ENCODE results near the gene CYP4A11. TPM values are rescaled to one million over a fixed set of nuclear protein-coding genes. Genes with fewer than 3 reads are reported as not detected.
"Not testable (repeated sequence)": the region's sequence is repeated elsewhere in the genome, so short reads cannot be mapped to it uniquely, and the experiment has no call there.

Gene CYP4A11
- total and polyA plus RNA-seq, 2 donors = 0.05 TPM; not detected in 1

GRCh38 chr1:46932020-46932419 is 9.3 kb downstream of the CYP4A11 start:
- not testable (repeated sequence) for DNase-seq (ENCODE audit: low read depth in 6 of 9, low spot score in 9 of 9); H3K27ac ChIP-seq (ENCODE audit: low read depth in 1 of 2, low read length in 1 of 2); H3K4me3 ChIP-seq (ENCODE audit: low read length in 2 of 2); H3K27me3 ChIP-seq (ENCODE audit: control insufficient read depth in 2 of 2, insufficient read depth in 1 of 2, low read length in 1 of 2); H3K36me3 ChIP-seq (ENCODE audit: control insufficient read depth in 2 of 2, insufficient read depth in 2 of 2, low read length in 1 of 2); H3K4me1 ChIP-seq (ENCODE audit: control insufficient read depth in 2 of 2, insufficient read depth in 2 of 2, low read length in 2 of 2); H3K9me3 ChIP-seq (ENCODE audit: control insufficient read depth in 2 of 2, insufficient read depth in 1 of 2, low read length in 1 of 2)
- WGBS = 90% methylated on average over 2 of the region's 2 CpGs

GRCh38 chr1:46931151-46931550 is 10.1 kb downstream of the CYP4A11 start:
- Histone ChIP-seq H3K4me3 (ENCODE audit: low read length in 2 of 2) (no peak overlapping the region), H3K27me3 (ENCODE audit: control insufficient read depth in 2 of 2, insufficient read depth in 1 of 2, low read length in 1 of 2) (no peaks in the 10 kb centered on the region), H3K27ac (ENCODE audit: low read depth in 1 of 2, low read length in 1 of 2) (no peak overlapping the region), H3K9me3 (ENCODE audit: control insufficient read depth in 2 of 2, insufficient read depth in 1 of 2, low read length in 1 of 2) (no peaks in the 10 kb centered on the region), H3K36me3 (ENCODE audit: control insufficient read depth in 2 of 2, insufficient read depth in 2 of 2, low read length in 1 of 2) (no peaks in the 10 kb centered on the region), H3K4me1 (ENCODE audit: control insufficient read depth in 2 of 2, insufficient read depth in 2 of 2, low read length in 2 of 2) (no peaks in the 10 kb centered on the region)
- no peak for DNase-seq (ENCODE audit: low read depth in 6 of 9, low spot score in 9 of 9)
- 86% methylated on average over 3 of the region's 3 CpGs for WGBS

- H3K9me3 ChIP-seq (ENCODE audit: control insufficient read depth in 2 of 2, insufficient read depth in 1 of 2, low read length in 1 of 2) = no peaks in the 10 kb centered on the region
- H3K27ac ChIP-seq (ENCODE audit: low read depth in 1 of 2, low read length in 1 of 2) = no peak overlapping the region
- no peaks in the 10 kb centered on the region for H3K4me1 ChIP-seq (ENCODE audit: control insufficient read depth in 2 of 2, insufficient read depth in 2 of 2, low read length in 2 of 2)
- H3K4me3 ChIP-seq (ENCODE audit: low read length in 2 of 2) = no peak overlapping the region
- no peaks in the 10 kb centered on the region for H3K27me3 ChIP-seq (ENCODE audit: control insufficient read depth in 2 of 2, insufficient read depth in 1 of 2, low read length in 1 of 2)
- no peaks in the 10 kb centered on the region for H3K36me3 ChIP-seq (ENCODE audit: control insufficient read depth in 2 of 2, insufficient read depth in 2 of 2, low read length in 1 of 2)
- WGBS = 88% methylated on average over 3 of the region's 3 CpGs
- DNase-seq (ENCODE audit: low read depth in 6 of 9, low spot score in 9 of 9) = no peak
Observed at GRCh38 chr1:46927249-46927835, 13.9 kb downstream of the CYP4A11 start.

GRCh38 chr1:46910790-46911189 is 30.5 kb downstream of the CYP4A11 start:
- no peak overlapping the region for H3K27ac ChIP-seq (ENCODE audit: low read depth in 1 of 2, low read length in 1 of 2)
- no peak for DNase-seq (ENCODE audit: low read depth in 6 of 9, low spot score in 9 of 9)
- no peaks in the 10 kb centered on the region for H3K9me3 ChIP-seq (ENCODE audit: control insufficient read depth in 2 of 2, insufficient read depth in 1 of 2, low read length in 1 of 2)
- H3K4me3 ChIP-seq (ENCODE audit: low read length in 2 of 2) = no peak overlapping the region
- no peaks in the 10 kb centered on the region for H3K36me3 ChIP-seq (ENCODE audit: control insufficient read depth in 2 of 2, insufficient read depth in 2 of 2, low read length in 1 of 2)
- no peaks in the 10 kb centered on the region for H3K4me1 ChIP-seq (ENCODE audit: control insufficient read depth in 2 of 2, insufficient read depth in 2 of 2, low read length in 2 of 2)
- H3K27me3 ChIP-seq (ENCODE audit: control insufficient read depth in 2 of 2, insufficient read depth in 1 of 2, low read length in 1 of 2) = no peaks in the 10 kb centered on the region
- 84% methylated on average over 2 of the region's 2 CpGs for WGBS

GRCh38 chr1:46903481-46903880 is 37.8 kb downstream of the CYP4A11 start:
- Histone ChIP-seq H3K4me3 (ENCODE audit: low read length in 2 of 2) (no peak overlapping the region), H3K9me3 (ENCODE audit: control insufficient read depth in 2 of 2, insufficient read depth in 1 of 2, low read length in 1 of 2) (no peaks in the 10 kb centered on the region), H3K27me3 (ENCODE audit: control insufficient read depth in 2 of 2, insufficient read depth in 1 of 2, low read length in 1 of 2) (no peaks in the 10 kb centered on the region), H3K36me3 (ENCODE audit: control insufficient read depth in 2 of 2, insufficient read depth in 2 of 2, low read length in 1 of 2) (no peaks in the 10 kb centered on the region), H3K27ac (ENCODE audit: low read depth in 1 of 2, low read length in 1 of 2) (no peak overlapping the region), H3K4me1 (ENCODE audit: control insufficient read depth in 2 of 2, insufficient read depth in 2 of 2, low read length in 2 of 2) (no peaks in the 10 kb centered on the region)
- no peak for DNase-seq (ENCODE audit: low read depth in 6 of 9, low spot score in 9 of 9)
- 81% methylated on average over 4 of the region's 4 CpGs for WGBS

GRCh38 chr1:46900401-46900800 is 40.9 kb downstream of the CYP4A11 start:
- H3K27ac ChIP-seq (ENCODE audit: low read depth in 1 of 2, low read length in 1 of 2) = no peak overlapping the region
- DNase-seq (ENCODE audit: low read depth in 6 of 9, low spot score in 9 of 9) = no peak
- H3K36me3 ChIP-seq (ENCODE audit: control insufficient read depth in 2 of 2, insufficient read depth in 2 of 2, low read length in 1 of 2) = no peaks in the 10 kb centered on the region
- WGBS = 100% methylated on average over 1 of the region's 1 CpG
- H3K9me3 ChIP-seq (ENCODE audit: control insufficient read depth in 2 of 2, insufficient read depth in 1 of 2, low read length in 1 of 2) = no peaks in the 10 kb centered on the region
- no peaks in the 10 kb centered on the region for H3K4me1 ChIP-seq (ENCODE audit: control insufficient read depth in 2 of 2, insufficient read depth in 2 of 2, low read length in 2 of 2)
- H3K27me3 ChIP-seq (ENCODE audit: control insufficient read depth in 2 of 2, insufficient read depth in 1 of 2, low read length in 1 of 2) = no peaks in the 10 kb centered on the region
- H3K4me3 ChIP-seq (ENCODE audit: low read length in 2 of 2) = no peak overlapping the region

- H3K36me3 ChIP-seq (ENCODE audit: control insufficient read depth in 2 of 2, insufficient read depth in 2 of 2, low read length in 1 of 2); H3K9me3 ChIP-seq (ENCODE audit: control insufficient read depth in 2 of 2, insufficient read depth in 1 of 2, low read length in 1 of 2); H3K27ac ChIP-seq (ENCODE audit: low read depth in 1 of 2, low read length in 1 of 2); DNase-seq (ENCODE audit: low read depth in 6 of 9, low spot score in 9 of 9); H3K4me3 ChIP-seq (ENCODE audit: low read length in 2 of 2); H3K27me3 ChIP-seq (ENCODE audit: control insufficient read depth in 2 of 2, insufficient read depth in 1 of 2, low read length in 1 of 2); H3K4me1 ChIP-seq (ENCODE audit: control insufficient read depth in 2 of 2, insufficient read depth in 2 of 2, low read length in 2 of 2): not testable (repeated sequence)
- 97% methylated on average over 3 of the region's 3 CpGs for WGBS
Observed at GRCh38 chr1:46881656-46882055, 59.6 kb downstream of the CYP4A11 start.

Other genes with a start within 250 kb of the CYP4A11 start
- 63.6 TPM for gene EFCAB14, start 222.4 kb downstream of the CYP4A11 start, total RNA-seq
- 30.6 TPM for gene EFCAB14, start 222.4 kb downstream of the CYP4A11 start, polyA plus RNA-seq
- 1.1 TPM for gene CYP4B1, start 142.4 kb downstream of the CYP4A11 start, total RNA-seq
- 26.5 TPM for gene CYP4B1, start 142.4 kb downstream of the CYP4A11 start, polyA plus RNA-seq
- gene CYP4X1, start 82.2 kb upstream of the CYP4A11 start, total RNA-seq = 0.38 TPM
- gene CYP4X1, start 82.2 kb upstream of the CYP4A11 start, polyA plus RNA-seq = 2.1 TPM
- gene CYP4Z1, start 125.8 kb upstream of the CYP4A11 start, total RNA-seq = 0.42 TPM
- gene CYP4Z1, start 125.8 kb upstream of the CYP4A11 start, polyA plus RNA-seq = 1.7 TPM
- not detected for gene CYP4A22, start 196.0 kb upstream of the CYP4A11 start, total RNA-seq
- 0.02 TPM for gene CYP4A22, start 196.0 kb upstream of the CYP4A11 start, polyA plus RNA-seq
- 1.1 TPM for gene PDZK1IP1, start 248.6 kb upstream of the CYP4A11 start, total RNA-seq
- gene PDZK1IP1, start 248.6 kb upstream of the CYP4A11 start, polyA plus RNA-seq = 16.4 TPM

Data from thymus (tissue), 11 donors.